ENCODE data around the gene GNAT1.
A peak's percentile ranks its signal among the peaks of the same experiment; 100 is the strongest.
"Not testable (repeated sequence)": the region's sequence is repeated elsewhere in the genome, so short reads cannot be mapped to it uniquely, and the experiment has no call there.

The GNAT1 gene

DNA sequence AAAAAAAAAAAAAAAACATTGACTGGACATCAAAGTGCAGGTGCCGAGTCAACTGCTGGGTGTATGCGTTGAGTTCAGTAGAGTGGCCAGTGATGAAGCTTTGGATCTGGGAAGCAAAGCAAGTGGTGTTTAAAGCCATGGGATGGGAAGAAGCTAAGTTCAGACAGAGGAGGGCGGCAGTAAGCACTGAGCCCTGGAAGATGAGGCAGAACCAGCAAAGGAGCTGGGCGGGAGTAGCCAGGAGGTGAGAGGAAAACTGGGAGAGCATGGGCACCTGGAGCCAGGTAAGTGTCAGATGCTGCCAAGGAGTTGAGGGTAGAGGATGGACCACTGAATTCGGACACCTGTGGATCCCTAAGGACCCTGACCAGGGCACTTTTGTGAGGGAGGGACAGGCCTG lies 33.2 kb downstream of the GNAT1 start:
- no peak for DNase-seq

DNA sequence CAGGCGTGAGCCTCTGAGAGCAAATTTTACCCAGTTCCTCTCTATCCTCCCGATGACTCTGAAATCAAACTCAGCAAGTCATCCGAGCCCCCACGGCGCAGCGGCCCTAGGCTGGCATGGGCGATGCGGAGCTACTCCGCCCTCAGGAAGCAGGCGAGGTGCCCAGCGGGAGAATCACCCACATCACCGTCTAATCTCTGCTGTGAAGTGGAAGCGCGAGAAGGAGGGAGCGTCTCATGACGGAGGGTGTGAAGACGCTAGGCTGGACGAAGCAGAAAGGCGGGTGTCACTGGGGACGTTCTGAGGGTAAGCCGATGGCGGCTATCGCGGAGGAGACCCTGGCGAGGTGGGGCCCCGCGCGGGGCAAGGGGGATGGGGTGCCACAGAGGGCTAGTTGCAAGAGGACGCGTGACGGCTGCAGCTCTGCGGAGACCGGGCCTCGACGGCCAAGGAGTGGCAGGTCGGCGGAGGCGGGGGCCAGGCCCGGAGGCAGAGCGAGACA lies 35.5 kb downstream of the GNAT1 start:
- DNase-seq, result peak; percentile 43

DNA sequence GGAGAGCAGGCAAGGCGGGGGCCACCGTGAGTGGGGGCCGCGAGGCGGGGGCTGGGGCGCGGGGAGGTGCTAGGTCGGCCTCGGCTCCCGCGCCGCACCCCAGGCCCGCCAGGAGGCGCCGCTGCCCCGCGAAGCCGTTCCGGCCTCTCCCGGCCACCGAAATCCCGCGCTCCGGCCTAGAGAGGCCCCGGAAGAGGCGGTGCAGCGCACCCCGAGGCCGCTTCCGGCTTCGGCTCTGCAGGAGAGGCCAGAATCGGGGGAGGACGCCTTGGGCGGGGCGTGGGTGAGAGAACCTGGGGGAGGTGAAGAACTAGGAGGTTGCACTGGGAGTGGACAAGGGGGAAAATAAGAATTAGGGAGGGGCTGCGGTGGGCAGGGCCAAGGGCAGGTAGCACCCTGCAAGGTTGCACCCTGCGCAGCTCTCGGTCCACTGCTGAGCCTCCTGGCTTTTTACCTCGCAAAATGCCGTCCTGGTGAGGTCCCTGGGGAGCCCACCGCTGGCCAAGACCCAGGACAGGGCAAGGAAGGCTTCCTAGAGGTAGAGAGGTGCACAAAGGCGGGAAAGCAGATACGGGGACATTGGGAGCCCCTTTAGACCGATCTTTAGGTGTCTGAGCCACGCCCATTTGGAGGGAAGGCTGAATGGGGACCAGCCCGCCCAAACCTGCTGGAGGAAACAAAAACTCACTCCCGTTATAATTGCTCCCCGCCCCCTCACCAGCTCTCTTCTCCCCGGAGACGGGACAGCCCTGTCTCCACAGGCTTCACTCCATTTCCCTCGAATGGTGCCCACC lies 36.2 kb downstream of the GNAT1 start:
- DNase-seq, result peak; percentile 92

DNA sequence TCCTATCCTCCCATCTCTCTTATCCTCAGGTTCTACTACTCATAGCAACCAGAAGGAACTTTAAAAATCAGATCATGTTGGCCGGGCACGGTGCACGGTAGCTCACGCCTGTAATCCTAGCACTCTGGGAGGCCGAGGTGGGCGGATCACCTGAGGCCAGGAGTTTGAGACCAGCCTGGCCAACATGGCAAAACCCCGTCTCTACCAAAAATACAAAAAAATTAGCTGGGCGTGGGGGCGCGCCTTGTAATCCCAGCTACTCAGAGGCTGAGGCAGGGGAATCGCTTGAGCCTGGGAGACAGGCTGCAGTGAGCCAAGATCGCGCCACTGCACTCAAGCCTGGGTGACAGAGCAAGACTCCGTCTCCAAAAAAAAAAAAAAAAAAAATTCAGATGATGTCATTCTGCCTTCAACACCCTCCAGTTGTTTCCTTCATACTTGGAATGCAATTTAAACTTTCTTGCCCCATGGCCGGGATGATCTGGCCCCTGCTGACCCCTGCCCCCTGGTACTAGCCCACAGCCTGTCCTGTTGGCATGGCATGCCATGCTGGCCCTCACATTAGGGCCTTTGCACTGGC lies 36.9 kb downstream of the GNAT1 start:
- not testable (repeated sequence) for DNase-seq

DNA sequence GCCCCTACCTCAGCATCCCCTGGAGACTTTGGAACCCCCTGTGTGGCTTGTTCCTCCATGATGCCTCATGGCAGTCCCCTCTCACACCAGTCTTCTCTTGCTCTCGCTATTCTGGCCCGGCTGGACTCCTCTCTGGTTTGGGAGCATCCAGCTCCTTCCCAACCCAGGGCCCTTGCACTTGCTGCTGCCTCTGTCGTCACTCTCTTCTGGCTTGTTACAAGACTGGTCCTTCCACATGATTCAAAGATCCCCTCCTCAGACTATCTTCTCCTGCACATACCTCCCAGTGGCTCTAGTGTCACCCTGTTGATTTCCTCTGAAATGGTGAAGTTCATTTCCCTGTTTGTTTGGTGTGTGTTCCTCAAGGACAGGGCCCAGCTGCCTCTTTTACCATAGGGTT lies 38.1 kb downstream of the GNAT1 start:
- DNase-seq, result no peak

DNA sequence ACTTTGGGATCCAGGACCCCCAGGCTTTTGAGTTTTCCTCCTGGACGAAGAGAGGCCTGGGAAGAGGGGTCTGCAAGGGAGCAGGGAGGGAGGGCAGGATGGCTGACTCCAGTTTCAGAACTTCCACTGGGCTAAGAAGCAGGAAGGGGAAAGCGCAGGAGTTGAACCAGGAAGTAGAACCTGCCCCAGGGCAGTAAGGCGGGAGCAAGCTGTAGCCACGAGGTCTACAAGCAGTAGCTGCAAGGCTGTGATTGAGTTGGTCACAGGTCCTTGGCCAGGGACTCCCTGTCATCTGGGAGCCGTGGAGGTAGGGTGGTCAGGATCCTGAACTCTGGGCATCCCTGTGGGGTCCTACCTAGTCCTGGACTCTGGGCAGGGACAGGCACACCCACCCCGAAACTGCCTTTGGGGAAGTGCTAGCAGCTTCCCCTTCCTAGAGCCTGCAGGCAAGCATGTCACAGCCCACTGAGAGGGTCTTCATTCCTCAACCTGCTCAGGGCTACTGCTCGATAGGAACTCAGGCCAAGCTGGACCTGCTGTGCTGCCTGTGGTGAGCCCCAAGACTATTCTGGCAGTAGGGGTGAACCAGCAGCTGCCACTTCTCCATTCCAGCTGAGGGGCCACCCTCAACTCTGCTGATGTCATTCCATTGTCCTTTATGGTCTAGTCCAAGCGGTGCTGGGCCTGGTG lies 38.8 kb downstream of the GNAT1 start:
- no peak for DNase-seq

DNA sequence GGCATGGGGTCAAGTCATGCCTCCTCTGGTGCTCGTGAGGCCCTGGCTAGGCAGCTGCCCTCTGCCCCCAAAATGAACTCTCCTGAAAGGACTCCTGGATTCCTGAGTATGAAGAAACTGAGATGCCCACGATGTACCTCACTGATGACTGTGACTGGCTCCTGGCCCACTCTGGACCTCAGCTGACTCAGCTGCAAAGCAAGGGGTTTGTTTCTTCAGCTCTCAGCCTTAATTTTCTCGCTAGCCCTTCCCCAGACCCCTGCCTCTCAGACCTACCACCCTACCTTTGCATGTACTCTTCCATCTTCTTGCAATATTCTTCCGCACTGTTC lies 39.4 kb downstream of the GNAT1 start:
- no peak for DNase-seq

DNA sequence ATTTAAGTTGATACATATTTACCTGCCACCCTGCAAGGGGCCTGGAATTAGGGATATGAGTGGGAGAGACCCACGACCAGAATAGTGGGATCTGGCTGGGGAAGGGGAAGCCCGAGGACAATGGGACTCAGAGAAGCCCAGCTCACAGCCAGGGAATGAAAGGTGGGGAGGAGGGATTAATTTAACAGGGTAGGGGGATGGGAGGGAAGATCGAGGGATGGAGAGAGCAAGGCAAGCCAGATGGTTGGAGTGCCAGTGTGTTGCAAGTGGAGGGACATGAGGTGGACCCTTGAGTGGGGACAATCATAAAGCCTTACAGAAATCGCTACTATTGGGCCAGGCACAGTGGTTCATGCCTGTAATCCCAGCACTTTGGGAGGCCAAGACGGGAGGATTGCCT lies 40.2 kb downstream of the GNAT1 start:
- DNase-seq, result no peak

DNA sequence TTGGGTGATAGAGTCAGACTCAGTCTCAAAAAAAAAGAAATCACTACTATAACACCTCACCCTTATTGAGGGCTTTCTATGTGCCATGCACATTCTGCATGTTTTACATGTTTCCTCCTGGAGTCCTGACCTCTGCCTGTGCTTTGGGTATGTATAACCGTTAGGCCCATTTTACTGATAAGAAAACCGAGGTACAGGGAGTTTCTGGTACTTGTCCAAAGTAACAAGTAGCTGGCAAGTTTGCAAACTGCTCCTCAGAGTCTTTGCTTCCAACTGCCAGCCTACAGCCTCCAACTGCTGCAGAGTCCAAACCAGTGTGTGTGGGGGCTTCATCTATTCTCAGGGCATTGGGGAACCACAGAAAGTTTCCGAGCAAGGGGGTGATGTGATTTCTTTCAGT lies 40.9 kb downstream of the GNAT1 start:
- DNase-seq, result no peak

DNA sequence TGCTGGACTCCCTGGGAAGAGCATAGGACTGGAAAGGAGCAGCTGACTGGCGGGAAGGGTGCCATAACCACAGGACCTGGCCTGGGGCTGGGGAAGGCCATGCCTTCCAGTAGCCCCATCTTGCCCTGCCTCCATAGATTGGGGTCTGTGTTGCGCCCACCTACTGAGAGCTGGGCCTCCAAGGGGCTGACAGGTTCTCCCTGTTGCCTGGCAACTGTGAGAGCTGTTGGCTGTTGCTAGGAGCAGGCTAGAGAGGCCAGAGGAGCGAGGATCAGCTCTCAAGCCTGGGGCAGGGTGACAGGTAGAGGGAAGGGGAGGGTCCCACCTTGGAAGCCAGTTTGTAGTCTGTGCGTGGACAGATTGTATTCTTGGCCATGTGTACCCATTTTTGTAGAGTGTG lies 41.8 kb downstream of the GNAT1 start:
- no peak for DNase-seq

DNA sequence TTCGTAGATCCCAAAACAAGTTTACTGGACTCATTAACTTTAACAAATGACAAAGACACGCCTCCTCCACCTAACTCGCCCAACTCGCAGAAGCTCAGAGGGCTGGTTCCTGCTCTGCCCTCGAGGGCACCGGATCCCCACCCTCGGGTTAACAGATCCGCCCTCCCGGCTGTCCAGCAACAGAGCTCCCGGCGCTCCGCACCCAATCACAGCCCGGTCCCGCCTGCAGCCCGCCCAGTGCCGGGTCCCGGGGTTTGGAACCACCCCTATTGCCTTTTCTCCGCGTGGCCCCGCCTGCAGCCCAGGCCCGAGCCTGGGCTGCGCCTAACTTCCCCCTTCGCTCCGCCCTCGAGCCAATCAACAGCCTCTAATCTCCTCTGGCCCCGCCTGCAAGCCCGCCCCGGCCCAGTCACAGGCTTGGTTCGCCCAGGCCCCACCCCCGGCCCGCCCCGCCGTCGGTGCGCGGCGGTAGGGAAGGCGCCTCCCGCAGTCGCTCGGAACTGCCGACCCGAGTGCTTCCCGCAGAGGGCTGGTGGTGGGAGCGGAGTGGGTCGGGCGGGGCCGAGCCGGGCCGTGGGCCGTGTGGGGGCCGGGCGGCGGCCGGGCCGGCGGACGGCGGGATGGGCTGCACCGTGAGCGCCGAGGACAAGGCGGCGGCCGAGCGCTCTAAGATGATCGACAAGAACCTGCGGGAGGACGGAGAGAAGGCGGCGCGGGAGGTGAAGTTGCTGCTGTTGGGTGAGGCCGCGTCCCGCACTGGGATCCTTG lies 44.5 kb downstream of the GNAT1 start, which contains the start of gene GNAI2:
GNAI2 (plus strand) TSS at position 489 of the 768 bp plus-strand sequence; CDS start at position 621, 132 bp downstream.
- peak; percentile 99 for DNase-seq

DNA sequence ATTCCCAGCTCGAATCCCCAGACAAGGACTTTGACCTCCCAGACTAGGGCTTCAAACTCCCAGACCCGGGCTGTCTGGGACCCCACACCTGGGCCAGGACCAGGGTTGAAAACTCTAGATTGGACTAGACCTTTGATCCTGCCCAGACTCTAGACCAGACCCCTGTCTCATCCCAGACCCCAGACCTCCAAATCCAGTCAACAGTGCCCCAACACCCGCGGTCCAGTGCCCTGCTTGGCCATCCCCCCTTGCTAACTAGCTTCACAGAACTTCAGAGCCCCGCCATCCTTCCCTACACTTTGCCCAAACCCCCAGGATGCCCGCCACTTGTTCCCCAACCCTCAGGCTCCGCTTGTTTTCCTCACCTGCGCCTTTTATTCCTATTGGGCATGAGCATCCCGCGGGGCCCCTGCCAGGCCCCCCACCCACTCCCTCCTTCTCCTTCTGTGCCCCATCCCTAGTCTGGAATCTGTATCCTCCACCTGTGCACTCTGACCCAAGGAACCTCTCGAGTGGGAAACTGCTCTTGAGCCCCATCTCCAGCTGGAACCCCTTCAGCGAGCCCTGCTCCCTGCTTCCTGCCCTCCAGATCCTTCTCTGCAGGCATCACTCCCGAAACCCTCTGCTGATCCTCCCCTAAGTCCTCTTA lies 45.2 kb downstream of the GNAT1 start:
- no peak for DNase-seq

DNA sequence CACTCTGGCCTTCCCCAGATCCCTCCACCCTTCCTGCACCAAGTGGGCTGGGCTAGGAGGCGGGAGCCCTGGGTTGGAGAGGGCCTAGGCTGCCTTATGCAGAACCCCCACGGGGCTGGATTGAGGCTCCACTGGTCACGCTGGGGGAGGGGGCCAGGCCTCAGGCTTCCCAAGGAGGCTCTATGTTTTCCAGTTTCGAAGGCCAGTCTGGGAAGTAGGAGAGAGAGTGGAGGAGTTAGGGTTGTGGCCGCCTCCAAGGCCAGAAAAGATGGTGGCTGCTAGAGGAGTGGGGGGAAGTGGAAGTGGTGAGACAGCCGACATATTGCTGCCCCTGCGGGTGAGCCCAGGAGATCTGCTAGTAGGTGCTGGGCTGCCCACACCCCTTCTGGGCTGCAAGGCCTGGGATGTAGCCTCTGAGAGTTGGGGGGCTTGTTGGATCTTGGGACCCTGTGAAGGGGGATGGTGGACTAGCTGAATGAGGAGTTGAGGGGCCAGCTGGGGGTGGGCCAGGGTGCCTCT lies 45.8 kb downstream of the GNAT1 start:
- no peak for DNase-seq

DNA sequence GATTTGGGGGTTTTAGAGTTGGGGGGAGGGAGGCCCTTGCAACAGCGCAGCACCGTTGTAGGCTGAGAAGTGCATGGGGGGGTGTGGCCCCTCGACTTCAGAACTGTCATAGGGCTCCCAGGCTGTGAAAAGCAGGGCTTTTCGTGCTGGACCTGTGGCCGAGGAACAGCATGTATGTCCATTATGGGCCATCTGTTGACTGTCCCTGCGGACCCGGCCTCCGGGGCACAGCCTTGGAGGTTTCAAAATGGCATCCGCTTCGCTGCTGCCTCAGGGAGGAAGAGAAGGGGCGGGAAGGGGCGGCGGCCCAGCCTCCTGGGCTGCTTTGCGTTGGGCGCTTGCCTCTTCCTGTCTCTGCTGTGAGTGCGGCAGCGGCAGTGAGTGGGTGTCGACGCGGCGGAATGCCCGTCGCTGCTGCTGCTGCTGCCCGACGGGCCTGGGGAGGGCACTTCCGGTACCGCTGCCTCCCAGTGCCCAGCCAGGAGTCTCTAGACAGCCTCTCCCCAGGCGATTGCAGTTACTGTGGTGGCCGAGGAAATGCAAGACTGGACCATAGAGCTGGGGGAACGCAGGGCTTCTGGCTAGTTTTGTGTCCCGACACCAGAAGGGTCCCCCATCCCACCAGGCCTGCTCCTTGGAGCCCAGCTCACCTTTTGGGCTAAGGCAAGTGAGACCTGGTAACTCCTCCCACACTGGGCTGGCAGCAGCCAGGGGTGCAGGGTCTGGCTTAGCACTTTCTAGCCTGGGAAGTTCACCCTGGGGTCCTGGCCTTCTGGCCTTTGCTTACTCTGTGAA lies 46.5 kb downstream of the GNAT1 start:
- DNase-seq, result peak; percentile 87

DNA sequence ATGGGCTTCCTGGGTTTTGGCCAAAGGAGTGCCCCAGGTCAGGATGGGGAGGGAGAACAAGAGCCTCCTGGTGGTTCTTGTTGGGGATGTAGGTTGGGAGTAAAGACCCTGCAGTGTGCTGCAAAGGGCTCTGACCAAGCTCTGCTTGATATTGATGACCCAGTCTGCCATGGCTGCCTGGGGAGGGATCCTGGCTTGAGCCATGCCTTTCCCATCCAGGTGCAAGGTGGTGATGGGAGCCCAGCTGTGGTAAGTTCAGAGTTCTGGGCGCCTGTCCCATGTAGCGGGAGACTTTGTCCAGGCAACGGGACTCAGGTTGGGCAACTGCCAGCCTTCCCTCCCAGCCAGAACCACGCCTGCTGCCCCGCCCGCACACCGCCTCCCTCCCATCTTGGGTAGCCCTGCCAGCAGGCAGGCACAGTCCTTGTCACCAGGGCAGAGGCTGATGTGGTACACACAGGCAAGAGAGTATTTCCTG lies 47.2 kb downstream of the GNAT1 start:
- peak; percentile 44 for DNase-seq

DNA sequence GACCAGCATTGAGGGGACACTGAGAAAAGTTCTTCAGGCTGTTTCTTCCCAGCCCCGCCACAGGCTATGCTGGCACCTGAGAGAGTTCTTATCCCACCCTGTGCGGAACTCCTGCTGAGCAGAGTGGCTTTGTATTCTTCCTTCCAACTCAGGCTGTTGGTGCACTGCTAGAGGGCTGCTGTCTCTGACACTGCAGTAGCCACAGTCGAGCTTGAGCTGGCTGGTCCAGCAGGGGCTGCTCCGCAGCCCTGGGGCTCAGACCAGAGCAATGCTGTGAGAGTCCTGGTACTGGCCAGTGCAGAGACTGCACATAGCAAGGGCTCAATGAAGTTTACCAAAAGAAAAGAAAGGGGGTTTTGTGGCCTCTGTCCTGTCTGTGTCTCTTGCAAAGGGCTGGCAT lies 48.2 kb downstream of the GNAT1 start:
- DNase-seq, result no peak

DNA sequence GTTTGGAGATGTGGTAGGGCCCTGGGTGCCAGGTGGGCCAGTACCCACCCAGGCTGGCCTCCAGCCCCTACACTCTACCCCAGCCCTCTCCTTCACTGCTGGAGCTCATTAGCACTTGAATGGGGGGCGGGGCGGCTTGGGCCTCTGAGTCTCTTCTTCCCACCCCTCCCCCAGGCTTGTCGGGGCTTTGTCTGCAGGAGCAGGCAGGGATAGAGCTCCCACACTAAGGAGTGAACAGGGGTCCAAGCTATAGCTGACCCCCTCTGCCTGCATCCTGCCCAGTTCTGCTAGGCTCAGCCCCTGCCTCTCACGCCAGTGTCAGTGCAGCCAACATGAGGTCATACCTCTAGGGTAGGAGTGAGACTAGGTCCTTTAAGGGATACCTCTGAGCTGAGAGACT lies 49.8 kb downstream of the GNAT1 start:
- no peak for DNase-seq

DNA sequence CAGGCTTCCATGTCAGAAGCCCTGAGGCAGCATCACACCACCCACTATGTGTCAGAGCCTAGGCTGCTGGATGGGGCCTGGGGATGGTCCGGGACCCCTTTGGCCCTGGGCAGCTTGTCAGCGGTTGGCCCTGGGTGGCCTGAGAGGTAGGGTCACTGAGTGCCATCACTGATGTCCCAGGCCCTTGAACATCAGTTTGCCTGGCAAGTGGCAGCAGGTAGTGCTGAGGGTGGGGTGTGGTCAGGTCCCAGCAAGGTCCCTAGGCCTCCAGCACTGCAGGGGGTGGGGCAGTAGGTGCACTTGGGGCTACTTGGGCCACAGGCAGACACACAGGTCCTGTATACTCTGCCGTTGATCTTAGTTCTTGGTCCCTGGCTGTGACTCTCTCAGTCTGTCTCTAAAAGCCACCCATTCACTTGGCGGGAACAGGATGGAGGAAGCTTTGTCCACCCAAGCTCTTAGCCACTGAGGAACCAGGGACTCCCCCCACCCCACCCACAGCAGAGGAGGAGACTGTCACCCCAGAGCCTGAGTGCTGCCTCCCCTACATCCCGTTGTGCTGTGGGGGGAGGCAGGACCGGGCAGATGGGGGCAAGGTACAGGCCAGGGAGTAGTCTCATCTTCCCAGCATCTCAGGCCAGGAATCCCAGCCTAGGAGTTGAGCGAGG lies 50.4 kb downstream of the GNAT1 start:
- DNase-seq, result no peak

DNA sequence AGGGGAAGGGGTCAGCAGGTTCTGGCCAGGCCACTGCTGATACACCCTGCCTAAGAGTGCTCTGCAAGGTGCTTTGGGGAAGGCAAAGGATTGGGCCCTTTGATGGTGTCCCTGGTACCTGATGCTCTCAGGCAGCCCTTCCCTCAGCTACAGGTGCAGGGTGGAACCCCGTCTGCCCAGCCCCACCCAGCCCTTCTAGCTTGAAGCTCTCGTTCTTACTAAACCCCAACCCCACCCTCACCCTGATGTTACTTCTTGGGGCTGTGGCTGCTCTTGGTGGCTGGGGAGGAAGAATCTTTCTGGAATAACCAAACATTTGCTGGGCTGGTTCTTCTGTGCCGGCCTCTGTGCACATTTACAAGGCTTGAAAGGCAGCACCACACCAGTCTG lies 51.0 kb downstream of the GNAT1 start:
- no peak for DNase-seq

DNA sequence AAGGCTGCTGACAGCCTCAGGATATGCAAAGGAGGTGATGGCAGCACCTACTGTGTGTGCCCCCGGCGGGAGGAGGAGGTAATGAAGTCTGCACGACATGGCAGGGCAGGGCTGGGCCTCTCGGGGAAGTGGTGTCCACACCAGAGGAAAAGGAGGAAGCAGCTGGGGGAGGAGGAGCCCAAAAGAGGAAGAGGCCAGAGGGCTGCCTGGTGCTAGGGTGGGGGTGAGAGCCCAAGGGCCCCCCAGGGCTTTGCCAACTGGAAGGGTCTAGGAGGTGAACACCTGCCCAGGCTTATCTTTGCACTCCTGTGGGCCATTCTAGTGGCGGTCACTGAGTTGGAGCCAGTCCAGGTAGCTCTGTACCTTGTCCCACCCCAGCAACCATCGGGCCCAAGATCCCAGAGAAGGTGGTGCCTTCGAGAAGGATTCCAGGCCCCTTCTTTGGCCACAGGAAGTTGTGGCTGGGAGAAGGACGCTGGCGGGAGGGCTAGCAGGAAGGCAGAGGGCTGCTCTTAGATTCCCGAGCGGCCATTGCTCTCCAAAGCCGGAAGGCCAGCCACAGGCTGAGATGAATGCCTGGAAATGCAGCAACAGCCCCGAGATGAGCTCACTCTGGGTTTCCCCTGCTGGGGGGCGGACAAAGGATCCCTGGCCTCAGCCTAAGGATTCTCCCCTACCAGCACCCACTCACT lies 51.6 kb downstream of the GNAT1 start:
- DNase-seq, result peak; percentile 85

Data from CD4-positive, alpha-beta T cell treated with Interleukin-15 for 1 hour (primary cell).